GM10248 (cell line): Measurements from ENCODE around the gene EVI5.

ENCODE experiments used
- CTCF ChIA-PET: fragments of 300-600 bp; sonication (Branson Sonifier 250); formaldehyde crosslinking; extraction: SDS; loops from one replicate; lab custom pipeline; 2021; ENCODE audit warnings: antibody characterized with exemption; lab: Yijun Ruan, JAX
- POLR2A ChIA-PET: fragments of 350-650 bp; sonication (Branson Sonifier 250); formaldehyde crosslinking; extraction: SDS; loops from one replicate; lab custom pipeline; 2020; ENCODE audit warnings: antibody characterized with exemption; lab: Yijun Ruan, JAX
- DNase-seq: peaks from one replicate; pipeline ENCODE4 v3.0.0; 2012; ENCODE audit errors: extremely low spot score
- CTCF ChIP-seq: IDR thresholded peaks from 2 replicates; pipeline ENCODE4 v1.5.1; 2012; ENCODE audit warnings: mild to moderate bottlenecking, low read depth; ENCODE audit errors: extremely low read depth, missing control alignments, control extremely low read depth

The EVI5 gene

GRCh38 chr1:92769856-92770255 lies 15.1 kb downstream of the EVI5 start:
- no peak for DNase-seq
- ChIA-PET CTCF (no interaction called here), POLR2A (no interaction called here)
- no peak for TF ChIP-seq CTCF

GRCh38 chr1:92768915-92769314 lies 16.0 kb downstream of the EVI5 start:
- POLR2A ChIA-PET = no interaction called here
- DNase-seq = no peak
- TF ChIP-seq CTCF = no peak
- CTCF ChIA-PET = interaction anchor here (1.3 to 1.5 kb wide), 2 partner anchors 11 to 21 kb away, joined by 3 to 6 read pairs; no protein-coding TSS in a partner anchor

GRCh38 chr1:92768296-92768695 lies 16.6 kb downstream of the EVI5 start:
- CTCF ChIA-PET = interaction anchor here (0.7 to 1.6 kb wide), 4 partner anchors 10 to 21 kb away, joined by 3 to 6 read pairs (median 3); partner anchors contain the start of gene EVI5
- POLR2A ChIA-PET = no interaction called here
- DNase-seq = no peak
- no peak for TF ChIP-seq CTCF

- no peak for TF ChIP-seq CTCF
- no peak for DNase-seq
- ChIA-PET POLR2A (no interaction called here), CTCF (interaction anchor here (1.0 to 2.7 kb wide), 3 partner anchors 13 to 15 kb away, joined by 3 to 14 read pairs (median 3); no protein-coding TSS in a partner anchor)
These were observed 20.8 kb downstream of the EVI5 start for GRCh38 chr1:92764116-92764515.

- TF ChIP-seq CTCF = no peak
- ChIA-PET CTCF (interaction anchor here (1.3 to 2.7 kb wide), 3 partner anchors 13 to 15 kb away, joined by 3 to 14 read pairs (median 4); no protein-coding TSS in a partner anchor), POLR2A (no interaction called here)
- no peak for DNase-seq
These were observed 22.6 kb downstream of the EVI5 start for GRCh38 chr1:92762355-92762754.

- no peak for DNase-seq
- ChIA-PET CTCF (interaction anchor here (1.9 to 3.3 kb wide), 2 partner anchors 11 to 59 kb away, joined by 4 to 16 read pairs; no protein-coding TSS in a partner anchor), POLR2A (interaction anchor here (0.6 kb wide), 1 partner anchor 744 kb away, joined by 5 read pairs; no protein-coding TSS in a partner anchor)
- TF ChIP-seq CTCF = no peak
These were observed 25.5 kb downstream of the EVI5 start for GRCh38 chr1:92759361-92759760.
